CD4-positive, CD25-positive, alpha-beta regulatory T cell (primary cell): Measurements from ENCODE around the gene HABP4. TPM values are rescaled to one million over a fixed set of nuclear protein-coding genes. Genes with fewer than 3 reads are reported as not detected.

ENCODE experiments used
- ATAC-seq, 2 donors: fragments of 150-1000 bp; cut with Tn5 transposase; one replicate each; pipeline ENCODE4 v1.10.0; 2021; ENCODE audit warnings: low read depth in 2 of 2, moderate number of reproducible peaks in 2 of 2, moderate library complexity in 1 of 2
- DNase-seq, 3 donors: peaks; one replicate each; pipeline versions ENCODE4 v3.0.0 to v3.0.0-alpha.2; 2012 to 2022; ENCODE audit warnings: mixed read lengths in 1 of 3
- H3K27ac ChIP-seq: one replicate; pipeline ENCODE4 v1.7.0; 2013; ENCODE audit warnings: mild to moderate bottlenecking, low read length; ENCODE audit not compliant: insufficient read depth, poor library complexity, severe bottlenecking
- H3K27me3 ChIP-seq: one replicate; pipeline ENCODE4 v1.7.0; 2013; ENCODE audit warnings: low read length; ENCODE audit not compliant: control insufficient read depth, insufficient read depth
- H3K36me3 ChIP-seq: one replicate; pipeline ENCODE4 v1.7.0; 2013; ENCODE audit warnings: mild to moderate bottlenecking, low read length, moderate library complexity; ENCODE audit not compliant: control insufficient read depth, insufficient read depth
- H3K4me1 ChIP-seq: 2 replicates; pipeline ENCODE4 v1.7.0; 2013; ENCODE audit warnings: mild to moderate bottlenecking, low read length; ENCODE audit not compliant: insufficient read depth, control insufficient read depth, poor library complexity, severe bottlenecking
- H3K4me3 ChIP-seq: one replicate; pipeline ENCODE4 v1.7.0; 2013; ENCODE audit warnings: low read depth, mild to moderate bottlenecking, low read length, moderate library complexity
- H3K9me3 ChIP-seq, 2 experiments: 1 replicate in 1 of 2; 2 replicates in 1 of 2; pipeline ENCODE4 v1.7.0; 2013; ENCODE audit warnings: low read length in 2 of 2, mild to moderate bottlenecking in 1 of 2, moderate library complexity in 1 of 2; ENCODE audit not compliant: control insufficient read depth in 2 of 2
- H3K27ac Mint-ChIP-seq, 3 donors: one replicate each; pipeline ENCODE4 v1.8.0; 2020 to 2022; ENCODE audit warnings: mild to moderate bottlenecking in 3 of 3, mixed read lengths in 3 of 3, moderate library complexity in 2 of 3
- H3K27me3 Mint-ChIP-seq: one replicate; pipeline ENCODE4 v1.8.0; 2022; ENCODE audit warnings: mild to moderate bottlenecking, mixed read lengths
- H3K36me3 Mint-ChIP-seq: one replicate; pipeline ENCODE4 v1.8.0; 2020; ENCODE audit warnings: mixed read lengths
- H3K4me1 Mint-ChIP-seq, 4 donors: one replicate each; pipeline ENCODE4 v1.8.0; 2020 to 2022; ENCODE audit warnings: mixed read lengths in 4 of 4, mild to moderate bottlenecking in 1 of 4
- H3K4me3 Mint-ChIP-seq, 4 donors: one replicate each; pipeline ENCODE4 v1.8.0; 2020 to 2022; ENCODE audit warnings: mild to moderate bottlenecking in 4 of 4, mixed read lengths in 4 of 4, moderate library complexity in 3 of 4
- H3K9me3 Mint-ChIP-seq, 7 donors: one replicate each; pipeline ENCODE4 v1.8.0; 2020 to 2022; ENCODE audit warnings: mixed read lengths in 7 of 7, mild to moderate bottlenecking in 3 of 7, moderate library complexity in 2 of 7
- polyA plus RNA-seq, 4 donors: library from polyadenylated mRNA; unstranded; fragments of 300-500 nt; fragmentation: Illumina TruSeq; gene quantifications; one replicate each; pipeline ENCODE4 v1.2.3, GENCODE V29; 2021
- total RNA-seq: library from RNA; stranded (reverse); gene quantifications from one replicate; pipeline ENCODE4 v1.2.3, GENCODE V29; 2022

The HABP4 gene
- total and polyA plus RNA-seq, 5 donors from 2014 or later, result 19.8 to 25.5 (median 21.2) TPM

DNA sequence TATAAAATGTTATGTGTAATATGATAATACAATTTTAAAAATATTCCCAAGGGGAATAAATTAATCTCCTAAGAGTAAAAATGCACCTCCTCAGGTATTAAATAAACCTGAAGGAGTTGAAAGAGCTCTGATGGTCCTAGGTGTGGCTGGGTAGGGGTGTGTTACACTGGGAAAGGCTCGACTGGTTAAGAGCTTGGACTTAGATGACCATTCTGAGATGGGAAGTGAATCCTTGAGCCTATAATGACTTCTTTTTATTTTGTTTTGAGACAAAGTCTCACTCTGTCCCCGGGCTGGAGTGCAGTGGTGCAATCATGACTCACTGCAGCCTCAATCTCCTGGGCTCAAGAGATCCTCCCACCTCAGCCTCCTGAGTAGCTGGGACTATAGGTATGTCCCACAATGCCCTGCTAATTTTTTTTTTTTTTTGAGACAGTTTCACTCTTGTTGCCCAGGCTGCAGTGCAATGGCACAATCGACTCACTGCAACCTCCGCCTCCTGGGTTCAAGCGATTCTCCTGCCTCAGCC is 9.2 kb upstream of the HABP4 start:
- Histone ChIP-seq H3K36me3 (no peaks in the 10 kb centered on the region), H3K9me3 (no peaks in the 10 kb centered on the region), H3K4me1 (no peaks in the 10 kb centered on the region), H3K27ac (no peak overlapping the region), H3K27me3 (no peaks in the 10 kb centered on the region), H3K4me3 (no peak overlapping the region)
- ATAC-seq (no peak), DNase-seq (no peak)
- Mint-ChIP-seq H3K4me3 (no peak overlapping the region), H3K27ac (no peak overlapping the region), H3K27me3 (peaks cover 6% of the 10 kb centered on the region), H3K36me3 (no peaks in the 10 kb centered on the region), H3K4me1 (peaks cover 0 to 2% (median 0%) of the 10 kb centered on the region in 4 donors), H3K9me3 (no peaks in the 10 kb centered on the region)

DNA sequence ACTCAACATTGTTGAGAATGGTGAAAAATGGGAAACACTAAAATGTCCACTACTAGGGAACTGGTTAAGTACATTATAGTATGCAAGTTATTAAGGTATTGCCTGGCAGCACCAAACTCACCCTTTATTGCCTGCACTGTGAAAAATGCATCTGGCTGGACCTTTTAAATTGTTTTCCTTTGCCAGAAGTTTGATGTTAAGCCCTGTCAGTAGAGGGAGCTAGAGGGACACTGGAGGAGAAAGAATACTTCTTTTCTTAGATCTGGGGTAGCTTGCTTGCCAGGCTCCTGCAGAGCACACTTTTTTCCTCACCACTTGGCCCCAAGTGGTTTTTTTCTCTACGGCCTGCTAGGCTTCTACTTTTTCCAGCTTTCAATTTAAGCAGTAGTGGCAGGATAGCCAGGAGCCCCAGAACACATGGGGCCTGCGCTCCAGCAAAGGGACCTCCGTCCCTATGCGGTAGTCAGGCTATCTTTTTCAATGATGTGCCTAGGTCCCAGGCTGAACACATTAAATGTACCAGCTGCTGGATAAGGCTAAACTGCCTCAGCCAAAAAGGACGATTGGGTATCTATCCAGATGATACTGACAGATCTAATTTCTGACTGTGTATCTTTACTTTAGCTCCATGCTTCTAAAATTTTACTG is 8.0 kb upstream of the HABP4 start:
- H3K27me3 Mint-ChIP-seq, result peaks cover 14% of the 10 kb centered on the region
- ATAC-seq, result no peak
- peak in 1 of 3 donors; percentile 75 for DNase-seq

GRCh38 chr9:96442491-96442890 is 7.5 kb upstream of the HABP4 start:
- DNase-seq (no peak), ATAC-seq (no peak)
- Histone ChIP-seq H3K4me1 (no peaks in the 10 kb centered on the region), H3K27me3 (no peaks in the 10 kb centered on the region), H3K9me3 (no peaks in the 10 kb centered on the region), H3K36me3 (no peaks in the 10 kb centered on the region), H3K4me3 (no peak overlapping the region), H3K27ac (no peak overlapping the region)
- H3K4me1 Mint-ChIP-seq, result no peaks in the 10 kb centered on the region
- peaks cover 14% of the 10 kb centered on the region for H3K27me3 Mint-ChIP-seq
- peak overlapping the region in 1 of 4 donors; percentile 27 for H3K4me3 Mint-ChIP-seq
- no peaks in the 10 kb centered on the region for H3K9me3 Mint-ChIP-seq
- no peak overlapping the region for H3K27ac Mint-ChIP-seq
- H3K36me3 Mint-ChIP-seq, result no peaks in the 10 kb centered on the region

More for the DNA sequence above, 8.0 kb upstream of the HABP4 start:
- Mint-ChIP-seq H3K9me3 (no peaks in the 10 kb centered on the region), H3K4me3 (no peak overlapping the region), H3K36me3 (no peaks in the 10 kb centered on the region), H3K27ac (no peak overlapping the region), H3K4me1 (no peaks in the 10 kb centered on the region)
- Histone ChIP-seq H3K4me3 (no peak overlapping the region), H3K9me3 (no peaks in the 10 kb centered on the region), H3K4me1 (no peaks in the 10 kb centered on the region), H3K27ac (no peak overlapping the region), H3K27me3 (no peaks in the 10 kb centered on the region), H3K36me3 (no peaks in the 10 kb centered on the region)

- H3K4me3 ChIP-seq, result no peak overlapping the region
- Mint-ChIP-seq H3K9me3 (no peaks in the 10 kb centered on the region), H3K4me3 (peak overlapping the region in 2 of 4 donors; percentile 90 to 92), H3K27me3 (peaks cover 18% of the 10 kb centered on the region), H3K27ac (no peak overlapping the region), H3K36me3 (no peaks in the 10 kb centered on the region), H3K4me1 (peaks cover 7 to 19% (median 11%) of the 10 kb centered on the region in 4 donors)
- no peaks in the 10 kb centered on the region for H3K27me3 ChIP-seq
- peaks cover 25% of the 10 kb centered on the region for H3K4me1 ChIP-seq
- H3K36me3 ChIP-seq, result no peaks in the 10 kb centered on the region
- ATAC-seq (no peak), DNase-seq (no peak)
- H3K27ac ChIP-seq, result no peak overlapping the region
- no peaks in the 10 kb centered on the region for H3K9me3 ChIP-seq
These were observed 2.6 kb upstream of the HABP4 start for GRCh38 chr9:96447406-96447805.

DNA sequence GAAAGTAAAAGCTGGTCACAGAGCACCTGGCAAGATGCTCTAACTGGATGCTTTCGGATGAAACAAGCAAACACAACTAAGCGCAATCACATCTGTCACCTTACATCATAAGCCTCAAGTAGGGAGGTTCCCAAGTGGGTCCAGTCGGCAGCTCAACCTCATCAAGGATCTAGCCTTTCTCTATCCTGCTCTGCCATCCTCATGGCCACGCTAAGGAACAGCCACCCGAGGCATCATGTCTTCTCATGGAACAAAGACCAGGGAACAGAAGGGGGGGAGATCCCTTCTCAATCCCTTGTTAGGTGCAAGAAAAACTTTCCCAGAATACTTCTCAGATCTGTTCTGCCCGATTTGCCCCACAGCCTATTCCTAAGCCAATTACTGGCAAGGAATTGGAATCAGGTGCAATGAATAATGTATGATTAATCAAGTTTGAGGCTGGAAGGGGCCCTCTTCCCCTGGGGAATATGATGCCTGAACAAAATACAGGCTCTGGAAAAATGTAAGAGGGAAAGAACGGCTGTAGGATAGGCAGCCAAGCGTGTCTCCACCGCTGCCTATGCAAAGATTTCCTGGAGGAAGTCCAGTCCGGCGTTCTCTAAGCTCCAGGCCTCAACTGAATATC is 1.3 kb upstream of the HABP4 start:
- ATAC-seq, result no peak
- Histone ChIP-seq H3K4me3 (no peak overlapping the region), H3K36me3 (no peaks in the 10 kb centered on the region), H3K9me3 (no peaks in the 10 kb centered on the region), H3K27ac (no peak overlapping the region), H3K4me1 (peaks cover 27% of the 10 kb centered on the region), H3K27me3 (no peaks in the 10 kb centered on the region)
- Mint-ChIP-seq H3K27me3 (peaks cover 18% of the 10 kb centered on the region), H3K9me3 (no peaks in the 10 kb centered on the region), H3K4me1 (peaks cover 13 to 25% (median 18%) of the 10 kb centered on the region in 4 donors), H3K36me3 (no peaks in the 10 kb centered on the region), H3K27ac (peak overlapping the region in 2 of 3 donors; percentile 53 to 64), H3K4me3 (peak overlapping the region; percentile 39 to 90 (median 78))
- DNase-seq, result no peak

- no peaks in the 10 kb centered on the region for H3K36me3 Mint-ChIP-seq
- no peak for DNase-seq
- H3K27me3 ChIP-seq, result no peaks in the 10 kb centered on the region
- H3K9me3 ChIP-seq, result no peaks in the 10 kb centered on the region
- no peaks in the 10 kb centered on the region for H3K9me3 Mint-ChIP-seq
- no peaks in the 10 kb centered on the region for H3K36me3 ChIP-seq
- peaks cover 27% of the 10 kb centered on the region for H3K4me1 ChIP-seq
- H3K4me3 ChIP-seq, result peak overlapping the region; percentile 75
- peaks cover 14% of the 10 kb centered on the region for H3K27me3 Mint-ChIP-seq
- H3K4me1 Mint-ChIP-seq, result peaks cover 17 to 30% (median 23%) of the 10 kb centered on the region in 4 donors
- H3K4me3 Mint-ChIP-seq, result peak overlapping the region; percentile 69 to 90 (median 78)
- H3K27ac Mint-ChIP-seq, result peak overlapping the region in 2 of 3 donors; percentile 53 to 64
- ATAC-seq, result no peak
- H3K27ac ChIP-seq, result no peak overlapping the region
These were observed 485 bp upstream of the HABP4 start for GRCh38 chr9:96449523-96449844.

GRCh38 chr9:96450613-96451528 is 902 bp downstream of the HABP4 start:
- H3K27me3 Mint-ChIP-seq, result peaks cover 10% of the 10 kb centered on the region
- H3K27ac Mint-ChIP-seq, result peak overlapping the region; percentile 94 to 98 (median 98)
- Histone ChIP-seq H3K9me3 (no peaks in the 10 kb centered on the region), H3K36me3 (no peaks in the 10 kb centered on the region), H3K4me3 (peak overlapping the region; percentile 88), H3K4me1 (peaks cover 27% of the 10 kb centered on the region), H3K27me3 (no peaks in the 10 kb centered on the region), H3K27ac (peak overlapping the region; percentile 59)
- H3K4me3 Mint-ChIP-seq, result peak overlapping the region; percentile 96 to 97 (median 96)
- DNase-seq (peak; percentile 28 to 63 (median 55)), ATAC-seq (no peak)
- H3K9me3 Mint-ChIP-seq, result no peaks in the 10 kb centered on the region
- H3K36me3 Mint-ChIP-seq, result no peaks in the 10 kb centered on the region
- H3K4me1 Mint-ChIP-seq, result peaks cover 17 to 30% (median 23%) of the 10 kb centered on the region in 4 donors
